ENCODE measurements around the gene CAPN2.

The CAPN2 gene

DNA sequence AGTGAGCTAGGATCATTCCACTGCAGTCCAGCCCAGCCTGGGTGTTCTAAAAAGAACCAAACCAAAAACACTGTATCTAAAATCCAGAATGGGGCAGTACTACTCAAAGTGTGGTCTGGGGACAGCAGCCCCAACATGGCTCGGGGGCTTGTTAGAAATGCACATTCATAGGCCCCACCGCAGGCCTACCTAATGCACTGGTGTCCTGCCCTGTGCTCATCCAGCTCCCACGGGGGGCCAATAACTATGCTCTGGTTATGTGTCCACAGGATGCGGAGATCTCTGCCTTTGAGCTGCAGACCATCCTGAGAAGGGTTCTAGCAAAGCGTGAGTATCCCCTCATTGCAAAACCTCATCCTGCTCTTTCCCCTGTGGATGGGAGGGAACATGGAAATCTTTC is 51.5 kb downstream of the CAPN2 start:
- DNase-seq, result no peak

- DNase-seq, result no peak
Observed at GRCh38 chr1:223765036-223765718, 52.8 kb downstream of the CAPN2 start.

DNA sequence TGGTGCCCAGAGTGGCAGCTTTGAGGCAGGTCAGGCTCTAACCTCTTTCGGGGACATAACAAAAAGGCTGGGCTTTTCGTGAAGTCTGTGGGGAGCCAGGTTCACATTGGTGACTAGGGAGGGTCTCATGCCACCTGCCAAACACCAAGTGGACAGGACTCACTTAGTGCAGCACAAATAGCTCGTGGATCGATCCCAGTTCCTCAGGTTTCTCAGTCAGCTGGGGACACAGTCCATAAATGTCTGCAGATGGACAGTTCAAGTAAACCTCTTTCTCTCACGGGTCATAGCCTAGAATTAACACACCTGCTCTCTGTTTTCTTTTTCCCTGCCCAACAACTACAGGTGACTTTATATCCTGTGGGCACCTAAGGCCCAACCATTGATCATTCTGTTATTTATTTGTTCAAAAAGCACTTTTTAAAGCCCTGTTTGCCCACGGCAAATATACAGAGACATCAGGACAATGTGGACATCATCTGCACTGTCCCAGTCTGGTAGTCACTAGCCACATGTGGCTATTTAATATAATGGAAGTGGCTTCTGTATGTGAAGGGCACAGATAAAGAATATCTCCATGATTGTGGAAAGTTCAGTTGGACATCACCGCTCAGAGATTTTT is 53.5 kb downstream of the CAPN2 start:
- DNase-seq, result no peak

GRCh38 chr1:223770621-223771315 is 58.4 kb downstream of the CAPN2 start:
- no peak for DNase-seq

GRCh38 chr1:223771469-223771813 is 59.1 kb downstream of the CAPN2 start:
- DNase-seq, result no peak

- no peak for DNase-seq
Observed at GRCh38 chr1:223771814-223772770, 59.8 kb downstream of the CAPN2 start.

DNA sequence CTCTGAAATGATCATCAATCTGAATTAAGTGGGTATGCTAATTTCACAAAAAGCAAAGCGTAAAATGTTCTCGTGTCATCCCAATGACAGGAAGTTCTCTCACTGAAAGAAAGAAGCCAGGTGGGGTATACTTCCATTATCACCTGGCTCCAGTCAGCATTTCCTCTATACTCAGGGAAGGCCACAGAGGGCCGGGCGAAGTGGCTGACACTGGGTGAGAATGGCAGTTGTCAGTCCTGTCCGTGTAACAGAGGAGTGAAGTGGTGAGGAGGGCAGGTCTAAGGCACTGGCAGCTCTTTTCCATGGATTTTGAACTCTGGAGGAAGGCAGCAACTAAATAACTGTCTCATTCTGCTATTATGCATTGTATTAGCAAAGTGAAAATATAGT is 60.4 kb downstream of the CAPN2 start:
- DNase-seq, result no peak

DNA sequence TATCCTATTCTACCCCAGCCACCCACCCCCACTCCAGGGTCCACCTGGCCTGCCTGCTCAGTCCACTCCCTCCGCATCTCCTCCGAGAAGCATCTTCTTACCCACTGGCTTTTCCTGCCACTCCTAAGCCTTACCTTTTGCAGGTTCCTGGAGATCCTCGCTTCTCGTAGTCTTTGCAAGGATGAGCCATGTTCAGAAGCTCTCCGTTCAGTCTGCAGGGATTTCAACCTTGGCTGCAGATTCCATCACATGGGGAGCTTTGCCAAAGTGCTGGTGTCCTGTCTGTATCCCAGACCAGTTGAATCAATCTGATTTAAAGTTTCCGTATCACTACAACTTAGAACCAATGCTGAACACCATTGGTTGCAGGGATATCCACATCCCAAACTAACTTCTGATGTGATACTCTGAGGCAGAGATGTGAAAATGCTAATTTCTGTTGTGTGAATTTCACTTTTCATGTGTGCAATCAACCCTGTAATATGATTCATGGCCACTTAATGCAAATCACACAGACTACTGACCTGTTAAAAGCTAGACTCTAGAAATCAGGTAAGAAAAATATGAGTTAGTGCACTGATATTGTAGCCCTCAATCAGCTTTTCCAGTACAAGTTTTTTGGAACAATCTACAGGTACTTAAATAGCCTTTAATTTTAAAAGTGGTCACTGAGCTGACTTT is 61.9 kb downstream of the CAPN2 start:
- DNase-seq, result no peak

DNA sequence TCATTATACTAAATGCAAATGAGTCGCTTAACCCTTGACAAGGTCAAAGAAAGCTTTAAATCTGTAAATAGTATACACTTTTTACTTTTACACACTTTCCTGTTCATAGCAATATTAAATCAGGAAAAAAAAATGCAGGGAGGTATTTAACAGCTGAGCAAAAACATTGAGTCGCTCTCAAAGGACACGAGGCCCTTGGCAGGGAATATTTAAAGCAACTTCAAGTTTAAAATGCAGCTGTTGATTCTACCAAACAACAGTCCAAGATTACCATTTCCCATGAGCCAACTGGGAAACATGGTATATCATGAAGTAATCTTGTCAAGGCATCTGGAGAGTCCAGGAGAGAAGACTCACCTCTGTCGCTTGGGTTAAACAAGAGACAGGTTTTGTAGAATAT is 62.7 kb downstream of the CAPN2 start:
- DNase-seq, result no peak

DNA sequence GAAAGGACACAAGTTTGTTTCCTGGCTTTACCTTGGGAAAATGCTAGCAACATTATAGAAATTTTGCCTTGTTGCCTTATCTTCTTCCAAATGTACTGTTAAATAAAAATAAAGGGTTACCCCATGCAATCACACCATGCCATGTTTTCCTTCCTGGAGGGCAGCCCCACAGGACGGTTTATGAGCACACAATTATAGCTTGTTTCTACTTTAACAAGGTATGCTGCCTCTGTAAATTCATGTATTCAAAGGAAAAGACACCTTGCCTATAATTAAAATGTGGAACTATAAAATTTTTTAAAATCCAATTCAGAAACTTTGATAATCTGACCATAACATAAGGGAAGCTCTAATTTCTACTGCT is 63.4 kb downstream of the CAPN2 start:
- DNase-seq, result no peak

DNA sequence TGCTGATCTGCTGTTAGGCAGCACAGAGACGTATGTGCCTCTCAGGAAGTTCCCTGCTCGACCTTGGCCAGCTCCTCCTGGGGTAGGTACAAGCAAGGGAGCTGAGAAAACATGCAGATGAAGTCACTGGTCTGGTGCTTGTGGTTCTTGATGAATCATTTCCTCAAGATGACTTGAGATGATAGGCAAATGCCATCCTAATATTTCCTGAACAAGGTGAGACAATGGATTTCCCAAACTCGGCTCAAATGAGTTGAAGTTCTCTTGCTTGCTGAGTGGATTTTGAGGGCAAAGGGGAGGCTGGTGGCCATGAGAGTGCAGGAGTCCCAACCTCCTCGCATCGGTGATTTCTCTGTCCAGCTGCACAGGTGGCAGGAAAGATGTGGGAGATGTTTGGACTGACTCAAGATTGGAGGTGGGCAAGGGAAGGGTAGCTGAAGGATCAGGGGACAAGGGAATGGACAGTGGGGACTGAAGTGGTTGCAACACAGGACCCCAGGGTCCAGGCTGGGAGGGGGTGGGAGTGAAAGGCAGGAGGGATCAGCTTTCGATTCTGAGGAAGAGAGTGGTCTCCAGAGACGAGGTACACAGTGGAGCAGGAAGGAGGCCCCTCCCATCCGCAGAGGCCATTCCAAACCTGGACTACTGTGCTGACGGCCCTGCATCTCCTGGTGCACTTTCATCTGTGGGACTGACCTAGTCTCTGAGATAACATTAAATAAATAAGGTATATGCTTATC is 63.9 kb downstream of the CAPN2 start:
- no peak for DNase-seq

- DNase-seq, result no peak
Observed at GRCh38 chr1:223776826-223777454, 64.6 kb downstream of the CAPN2 start.

DNA sequence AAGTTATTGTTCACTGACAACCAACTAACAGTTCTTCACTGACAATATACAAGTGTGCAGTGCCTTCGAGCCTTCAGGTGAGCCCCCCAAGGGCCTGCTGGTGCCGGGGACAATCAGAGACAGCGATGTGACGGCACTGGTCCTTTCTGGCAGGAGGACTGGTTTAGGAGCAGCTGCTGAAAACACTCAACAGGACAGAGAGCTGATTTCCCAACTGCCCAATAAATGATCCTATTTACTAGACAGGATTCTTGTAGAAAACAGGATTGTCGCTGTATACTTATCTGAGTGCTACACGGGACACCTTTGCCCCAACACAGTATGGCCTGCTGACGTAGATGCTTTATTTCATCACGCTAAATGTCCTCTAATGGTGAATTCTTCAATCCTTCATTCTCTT is 68.0 kb downstream of the CAPN2 start:
- DNase-seq, result no peak

DNA sequence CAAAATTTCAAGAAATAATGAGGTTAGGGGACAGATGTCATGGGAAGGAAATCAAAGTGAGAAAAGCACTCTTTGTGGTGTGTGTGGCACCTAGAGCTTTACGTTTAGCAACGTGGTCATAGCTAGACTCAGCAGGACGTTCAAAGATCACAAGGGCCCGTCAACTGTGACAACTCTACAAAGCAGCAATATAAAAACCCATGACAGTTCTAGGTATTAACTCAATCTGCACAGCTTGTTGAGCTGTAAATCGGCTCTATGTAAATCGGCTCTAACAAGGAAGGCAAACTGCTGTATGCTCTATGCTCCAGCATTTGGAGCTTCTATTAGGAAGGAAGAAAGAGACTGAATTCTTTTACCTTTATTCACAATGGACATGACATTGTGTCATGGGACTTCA is 68.6 kb downstream of the CAPN2 start:
- DNase-seq, result no peak

- DNase-seq, result no peak
Observed at GRCh38 chr1:223783676-223784075, 71.3 kb downstream of the CAPN2 start.

DNA sequence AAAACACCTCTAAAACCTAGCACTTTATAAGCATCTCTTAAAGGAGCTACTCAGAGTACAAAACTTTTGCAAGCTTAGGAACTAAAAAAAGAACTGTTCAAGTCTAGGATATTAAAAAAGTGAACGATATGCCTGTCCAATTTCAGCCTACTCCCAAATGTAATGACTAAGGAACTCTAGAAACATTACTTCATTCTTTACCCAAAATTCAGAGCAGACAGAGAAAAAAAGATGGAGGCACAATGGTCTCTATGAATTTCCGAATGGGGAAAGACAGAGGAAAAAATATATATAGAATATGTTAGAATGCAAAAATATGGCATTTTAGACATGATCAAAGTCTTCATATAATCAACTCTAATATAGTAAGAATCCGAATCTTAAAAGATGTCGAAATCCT is 72.2 kb downstream of the CAPN2 start:
- DNase-seq, result no peak

- no peak for DNase-seq
Observed at GRCh38 chr1:223785808-223786207, 73.5 kb downstream of the CAPN2 start.

DNA sequence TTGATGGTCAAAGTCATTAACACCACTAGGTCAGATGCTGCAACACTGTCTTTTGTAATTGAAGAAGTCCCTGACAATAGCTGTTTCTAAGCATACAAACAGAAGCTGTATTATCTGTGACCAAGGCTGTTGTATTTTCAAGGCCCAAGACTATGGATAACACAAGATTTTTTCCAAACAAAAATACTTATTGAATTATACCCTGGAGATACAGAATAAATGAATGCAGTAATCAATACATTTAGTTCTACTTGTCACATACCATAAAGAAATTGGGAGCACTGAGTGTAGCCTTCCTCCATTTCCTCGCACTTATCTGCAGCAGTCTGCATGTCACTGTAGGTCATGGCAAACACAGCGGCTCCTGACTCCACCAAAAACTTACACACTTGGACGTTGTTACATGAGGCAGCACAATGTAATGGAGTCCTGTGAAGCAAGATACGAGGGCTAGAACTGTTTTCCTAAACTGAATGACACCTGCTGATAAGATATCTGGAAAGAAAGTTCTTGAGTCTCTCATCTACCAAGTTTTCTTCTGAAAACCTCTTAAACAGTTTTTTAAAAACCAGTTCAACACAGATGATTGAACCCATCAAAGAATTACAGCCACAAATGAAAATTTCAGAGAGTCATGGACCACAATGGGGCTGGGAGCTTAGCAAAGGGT is 76.5 kb downstream of the CAPN2 start:
- DNase-seq, result no peak

DNA sequence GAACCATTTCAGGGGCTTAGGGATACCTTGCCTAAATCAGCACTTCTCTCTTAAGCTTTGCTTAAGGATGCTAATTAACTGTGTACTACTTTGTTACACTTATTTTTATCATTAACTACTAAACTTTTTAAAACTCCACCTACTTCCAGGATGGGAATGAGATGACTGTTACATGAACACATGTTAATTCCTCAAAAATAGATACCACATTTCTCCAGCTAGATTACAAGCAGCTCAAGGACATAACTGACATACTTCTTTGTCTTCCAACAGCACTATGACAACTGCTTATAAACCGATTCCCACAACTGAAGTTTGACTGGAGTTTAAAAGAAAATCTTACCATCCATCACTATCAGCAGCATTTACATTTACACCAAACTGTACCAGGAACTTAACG is 79.7 kb downstream of the CAPN2 start:
- DNase-seq, result no peak

DNA sequence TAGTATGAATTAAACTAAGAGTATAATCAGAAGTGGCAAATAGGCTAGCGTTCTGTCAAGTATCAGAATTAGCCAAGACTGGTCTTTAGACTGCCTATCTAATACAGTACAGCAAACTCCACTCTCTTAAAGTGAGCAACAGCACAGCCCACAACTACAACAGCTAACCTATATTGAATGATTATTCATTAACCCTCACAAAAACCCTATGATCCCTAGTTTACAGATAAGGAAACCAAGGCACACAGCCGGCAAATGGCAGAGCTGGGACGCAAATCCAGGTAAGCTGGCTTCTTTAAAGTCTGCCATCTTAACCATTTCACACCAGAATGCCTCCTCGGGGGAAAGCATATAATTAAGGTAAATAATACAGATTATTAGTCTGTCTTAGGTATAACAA is 81.4 kb downstream of the CAPN2 start:
- no peak for DNase-seq

Measured in SIG-M5 (cell line).